Measurements from ENCODE around the gene ZFAND3.

GRCh38 chr6:37938909-37939308, 119.4 kb downstream of the ZFAND3 start:
- no peak for TF ChIP-seq POLR2AphosphoS5 (IDR thresholded peaks at IDR 0.05; ENCODE audit: insufficient read depth, low read depth, low read length)
- TF ChIP-seq CTCF (IDR thresholded peaks at IDR 0.05; ENCODE audit: extremely low read depth in 1 of 2, insufficient read depth in 1 of 2, low read depth in 1 of 2, low read length in 2 of 2): no peak
- TF ChIP-seq EZH2 (IDR thresholded peaks at IDR 0.05; ENCODE audit: borderline replicate concordance, low read depth, low read length, severe bottlenecking): no peak
- no peak for TF ChIP-seq POLR2A (IDR thresholded peaks at IDR 0.05; ENCODE audit: low read depth, low read length)
- no peak for TF ChIP-seq MYC (IDR thresholded peaks at IDR 0.05; ENCODE audit: low read depth, low read length)
- no peak for TF ChIP-seq GATA2 (IDR thresholded peaks at IDR 0.05; ENCODE audit: insufficient read depth, insufficient read length, low read depth, low read length)
- no peak for TF ChIP-seq JUN (IDR thresholded peaks at IDR 0.05; ENCODE audit: borderline replicate concordance, insufficient read depth, insufficient read length, low read depth)
- TF ChIP-seq MAX (IDR thresholded peaks at IDR 0.05; ENCODE audit: insufficient read depth, insufficient read length): no peak
- no peak for TF ChIP-seq FOS (IDR thresholded peaks at IDR 0.05; ENCODE audit: borderline replicate concordance, insufficient read depth, low read length)
